ENCODE measurements around the gene ZMAT2.

GRCh38 chr5:140658870-140659269 lies 41.4 kb upstream of the ZMAT2 start:
- TF ChIP-seq POLR2A (IDR thresholded peaks at IDR 0.05) (no peak), CTCF (IDR thresholded peaks at IDR 0.05 in 4 of 5, conservative IDR thresholded peaks at IDR 0.05 in 1 of 5) (no peak)
